SIG-M5 treated with dmso at 0.1 percent for 504 hours (cell line): ENCODE data around the gene LSM5.
"Not testable (repeated sequence)": the region's sequence is repeated elsewhere in the genome, so short reads cannot be mapped to it uniquely, and the experiment has no call there.

Experiments
- DNase-seq: peaks from one replicate; lab custom pipeline; 2025; ENCODE audit not compliant: unreplicated experiment; lab: John Stamatoyannopoulos, UW

The LSM5 gene

GRCh38 chr7:32506266-32507054, 16.3 kb upstream of the LSM5 start:
- peak; percentile 42 for DNase-seq

- no peak for DNase-seq
Measured at GRCh38 chr7:32502728-32503127, 12.5 kb upstream of the LSM5 start.

- no peak for DNase-seq
Measured at GRCh38 chr7:32501522-32501921, 11.3 kb upstream of the LSM5 start.

- peak; percentile 78 for DNase-seq
Measured at GRCh38 chr7:32500922-32501341, 10.8 kb upstream of the LSM5 start.

GRCh38 chr7:32500216-32500615, 10.0 kb upstream of the LSM5 start:
- DNase-seq = not testable (repeated sequence)

- not testable (repeated sequence) for DNase-seq
Measured at GRCh38 chr7:32499755-32500154, 9.6 kb upstream of the LSM5 start.

- no peak for DNase-seq
Measured at GRCh38 chr7:32496052-32496813, 6.1 kb upstream of the LSM5 start.

GRCh38 chr7:32495298-32496051, 5.3 kb upstream of the LSM5 start, which contains the start of gene AVL9:
Gene AVL9 (plus strand): TSS chr7:32495489. CDS start chr7:32495710, 221 bp downstream.
- DNase-seq = peak; percentile 97

- no peak for DNase-seq
Measured at GRCh38 chr7:32494946-32495297, 4.7 kb upstream of the LSM5 start.

- DNase-seq = no peak
Measured at GRCh38 chr7:32489788-32490126, 423 bp downstream of the LSM5 start.

GRCh38 chr7:32481921-32482320, 8.3 kb downstream of the LSM5 start:
- no peak for DNase-seq

GRCh38 chr7:32481176-32481575, 9.0 kb downstream of the LSM5 start:
- DNase-seq = no peak

GRCh38 chr7:32479574-32480200, 10.5 kb downstream of the LSM5 start:
- peak; percentile 74 for DNase-seq

- no peak for DNase-seq
Measured at GRCh38 chr7:32477649-32477980, 12.6 kb downstream of the LSM5 start.

- DNase-seq = no peak
Measured at GRCh38 chr7:32476816-32477648, 13.1 kb downstream of the LSM5 start.

- no peak for DNase-seq
Measured at GRCh38 chr7:32474008-32474407, 16.2 kb downstream of the LSM5 start.

GRCh38 chr7:32472015-32472414, 18.2 kb downstream of the LSM5 start:
- no peak for DNase-seq

- no peak for DNase-seq
Measured at GRCh38 chr7:32470871-32471270, 19.3 kb downstream of the LSM5 start.

- not testable (repeated sequence) for DNase-seq
Measured at GRCh38 chr7:32470004-32470403, 20.2 kb downstream of the LSM5 start.

GRCh38 chr7:32464641-32465416, 25.4 kb downstream of the LSM5 start:
- not testable (repeated sequence) for DNase-seq
